ENCODE data around the gene PTTG1. TPM values are rescaled to one million over a fixed set of nuclear protein-coding genes. Genes with fewer than 3 reads are reported as not detected.

The PTTG1 gene
- total RNA-seq, 1 experiment from 2014 or later: 239 TPM

DNA sequence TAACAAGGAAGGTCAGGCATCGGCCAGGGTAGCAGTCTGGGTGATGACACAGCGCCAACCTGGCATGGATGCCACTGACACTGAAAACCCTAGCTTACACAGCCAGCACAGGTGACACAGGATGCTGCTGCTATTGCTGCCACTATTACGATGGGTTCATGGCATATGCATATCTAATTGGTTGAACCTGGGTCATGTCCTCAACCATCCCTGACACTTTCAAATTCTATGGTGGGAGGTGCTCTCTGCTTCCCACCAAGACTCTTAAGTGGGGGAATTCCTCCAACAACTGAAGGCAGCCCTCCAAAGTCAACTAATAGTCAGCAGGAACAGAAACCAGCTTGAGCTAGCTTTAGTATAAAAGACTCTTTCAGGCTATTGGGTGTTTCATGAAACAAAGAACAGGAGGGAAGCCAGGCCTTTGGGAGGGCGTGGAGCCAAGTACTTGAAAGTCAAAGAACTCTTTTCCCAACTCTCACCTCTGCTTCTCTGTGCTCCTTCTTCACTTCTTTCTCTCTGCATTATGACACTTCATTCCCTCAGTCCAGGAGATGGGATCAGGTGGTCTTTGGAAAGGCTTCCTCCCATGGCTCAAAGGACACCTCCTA is 21.3 kb downstream of the PTTG1 start:
- no peak for TF ChIP-seq TEAD1 (CRISPR knock-in tag; IDR thresholded peaks at IDR 0.05)
- TF ChIP-seq, protein P1, sequence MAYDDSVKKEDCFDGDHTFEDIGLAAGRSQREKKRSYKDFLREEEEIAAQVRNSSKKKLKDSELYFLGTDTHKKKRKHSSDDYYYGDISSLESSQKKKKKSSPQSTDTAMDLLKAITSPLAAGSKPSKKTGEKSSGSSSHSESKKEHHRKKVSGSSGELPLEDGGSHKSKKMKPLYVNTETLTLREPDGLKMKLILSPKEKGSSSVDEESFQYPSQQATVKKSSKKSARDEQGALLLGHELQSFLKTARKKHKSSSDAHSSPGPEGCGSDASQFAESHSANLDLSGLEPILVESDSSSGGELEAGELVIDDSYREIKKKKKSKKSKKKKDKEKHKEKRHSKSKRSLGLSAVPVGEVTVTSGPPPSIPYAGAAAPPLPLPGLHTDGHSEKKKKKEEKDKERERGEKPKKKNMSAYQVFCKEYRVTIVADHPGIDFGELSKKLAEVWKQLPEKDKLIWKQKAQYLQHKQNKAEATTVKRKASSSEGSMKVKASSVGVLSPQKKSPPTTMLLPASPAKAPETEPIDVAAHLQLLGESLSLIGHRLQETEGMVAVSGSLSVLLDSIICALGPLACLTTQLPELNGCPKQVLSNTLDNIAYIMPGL (CRISPR knock-in tag; IDR thresholded peaks at IDR 0.05): no peak
- TF ChIP-seq JAZF1 (CRISPR knock-in tag; IDR thresholded peaks at IDR 0.05): no peak
- no peak for TF ChIP-seq NR1H2 (CRISPR knock-in tag; IDR thresholded peaks at IDR 0.05)
- TF ChIP-seq, protein P2, sequence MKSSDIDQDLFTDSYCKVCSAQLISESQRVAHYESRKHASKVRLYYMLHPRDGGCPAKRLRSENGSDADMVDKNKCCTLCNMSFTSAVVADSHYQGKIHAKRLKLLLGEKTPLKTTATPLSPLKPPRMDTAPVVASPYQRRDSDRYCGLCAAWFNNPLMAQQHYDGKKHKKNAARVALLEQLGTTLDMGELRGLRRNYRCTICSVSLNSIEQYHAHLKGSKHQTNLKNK (CRISPR knock-in tag; IDR thresholded peaks at IDR 0.05): no peak
- no peak for TF ChIP-seq TP53 (CRISPR knock-in tag; IDR thresholded peaks at IDR 0.05)
- no peak for TF ChIP-seq CBFB (CRISPR knock-in tag; IDR thresholded peaks at IDR 0.05; ENCODE audit: low read depth)
- no peak for TF ChIP-seq E2F1 (CRISPR knock-in tag; IDR thresholded peaks at IDR 0.05)
- TF ChIP-seq, protein P3, sequence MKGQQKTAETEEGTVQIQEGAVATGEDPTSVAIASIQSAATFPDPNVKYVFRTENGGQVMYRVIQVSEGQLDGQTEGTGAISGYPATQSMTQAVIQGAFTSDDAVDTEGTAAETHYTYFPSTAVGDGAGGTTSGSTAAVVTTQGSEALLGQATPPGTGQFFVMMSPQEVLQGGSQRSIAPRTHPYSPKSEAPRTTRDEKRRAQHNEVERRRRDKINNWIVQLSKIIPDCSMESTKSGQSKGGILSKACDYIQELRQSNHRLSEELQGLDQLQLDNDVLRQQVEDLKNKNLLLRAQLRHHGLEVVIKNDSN (CRISPR knock-in tag; IDR thresholded peaks at IDR 0.05): no peak
- TF ChIP-seq, protein P4, sequence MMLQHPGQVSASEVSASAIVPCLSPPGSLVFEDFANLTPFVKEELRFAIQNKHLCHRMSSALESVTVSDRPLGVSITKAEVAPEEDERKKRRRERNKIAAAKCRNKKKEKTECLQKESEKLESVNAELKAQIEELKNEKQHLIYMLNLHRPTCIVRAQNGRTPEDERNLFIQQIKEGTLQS (CRISPR knock-in tag; conservative IDR thresholded peaks at IDR 0.05): no peak
- TF ChIP-seq E2F4 (CRISPR knock-in tag; IDR thresholded peaks at IDR 0.05; ENCODE audit: borderline replicate concordance, low read depth): no peak
- no peak for TF ChIP-seq FOXP1 (CRISPR knock-in tag; IDR thresholded peaks at IDR 0.05; ENCODE audit: borderline replicate concordance)
- TF ChIP-seq ATF1 (CRISPR knock-in tag; IDR thresholded peaks at IDR 0.05): no peak
- TF ChIP-seq ZNF232 (CRISPR knock-in tag; IDR thresholded peaks at IDR 0.05): no peak
- no peak for TF ChIP-seq ZBTB43 (CRISPR knock-in tag; IDR thresholded peaks at IDR 0.05)
- TF ChIP-seq ZNF532 (CRISPR knock-in tag; IDR thresholded peaks at IDR 0.05; ENCODE audit: borderline replicate concordance): no peak
- ChIA-PET POLR2A (no interaction called here), CTCF (no interaction called here)
- H3K27ac Mint-ChIP-seq: no peak overlapping the region
- DNase-seq (ENCODE audit: low spot score) (no peak), ATAC-seq (no peak)
- no peak overlapping the region for H3K4me3 Mint-ChIP-seq
- H3K9me3 Mint-ChIP-seq: peaks cover 4% of the 10 kb centered on the region; the same call in 1 of the 2 replicates
- no peaks in the 10 kb centered on the region for H3K36me3 Mint-ChIP-seq
- no peaks in the 10 kb centered on the region for H3K27me3 Mint-ChIP-seq (ENCODE audit: low read depth)
- peaks cover 14% of the 10 kb centered on the region for H3K4me1 Mint-ChIP-seq

All from WTC11 (cell line).